ENCODE results near the gene DNAL4. TPM values are rescaled to one million over a fixed set of nuclear protein-coding genes. Genes with fewer than 3 reads are reported as not detected.

Gene DNAL4
- total RNA-seq, 1 experiment from 2014 or later = 18.3 TPM

- Mint-ChIP-seq H3K4me1 (ENCODE audit: insufficient read depth, unreplicated experiment) (peaks cover 4% of the 10 kb centered on the region), H3K27me3 (ENCODE audit: insufficient read depth, unreplicated experiment) (no peaks in the 10 kb centered on the region), H3K4me3 (ENCODE audit: unreplicated experiment) (no peak overlapping the region), H3K27ac (ENCODE audit: low read depth, unreplicated experiment) (no peak overlapping the region), H3K36me3 (ENCODE audit: insufficient read depth, unreplicated experiment) (no peaks in the 10 kb centered on the region), H3K9me3 (ENCODE audit: unreplicated experiment) (no peaks in the 10 kb centered on the region)
- ChIA-PET CTCF (no interaction called here), POLR2A (no interaction called here)
- intact Hi-C loops (cut with micrococcal nuclease) = no loop called here
- no TSS peak for BruUV-seq (replicated peaks)
- no peak for DNase-seq (ENCODE audit: unreplicated experiment)
- TF ChIP-seq CTCF (IDR thresholded peaks at IDR 0.05; ENCODE audit: unreplicated experiment) = no peak
Measured at GRCh38 chr22:38830026-38830844, 36.3 kb upstream of the DNAL4 start.

DNA sequence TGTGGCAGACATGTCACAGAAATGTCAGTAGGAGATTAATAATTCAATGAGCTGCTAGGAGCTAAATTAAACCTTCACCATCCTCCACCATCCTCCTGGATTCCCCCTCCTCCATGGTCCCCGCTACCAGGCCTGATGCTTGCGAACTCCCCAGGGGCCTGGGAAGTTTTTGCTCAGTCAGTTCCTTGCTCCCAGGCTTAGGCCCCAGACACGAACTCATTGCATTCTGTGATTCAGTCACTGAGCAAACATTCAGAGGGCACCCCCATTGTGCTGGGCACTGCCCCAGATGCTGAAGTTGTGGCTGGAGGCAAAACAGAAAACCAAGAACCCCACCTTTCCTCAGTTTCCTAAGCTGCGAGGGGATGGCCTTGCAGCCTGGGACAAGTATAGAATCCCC, 35.5 kb upstream of the DNAL4 start:
- POLR2A ChIA-PET = no interaction called here
- DNase-seq (ENCODE audit: unreplicated experiment) = no peak

DNA sequence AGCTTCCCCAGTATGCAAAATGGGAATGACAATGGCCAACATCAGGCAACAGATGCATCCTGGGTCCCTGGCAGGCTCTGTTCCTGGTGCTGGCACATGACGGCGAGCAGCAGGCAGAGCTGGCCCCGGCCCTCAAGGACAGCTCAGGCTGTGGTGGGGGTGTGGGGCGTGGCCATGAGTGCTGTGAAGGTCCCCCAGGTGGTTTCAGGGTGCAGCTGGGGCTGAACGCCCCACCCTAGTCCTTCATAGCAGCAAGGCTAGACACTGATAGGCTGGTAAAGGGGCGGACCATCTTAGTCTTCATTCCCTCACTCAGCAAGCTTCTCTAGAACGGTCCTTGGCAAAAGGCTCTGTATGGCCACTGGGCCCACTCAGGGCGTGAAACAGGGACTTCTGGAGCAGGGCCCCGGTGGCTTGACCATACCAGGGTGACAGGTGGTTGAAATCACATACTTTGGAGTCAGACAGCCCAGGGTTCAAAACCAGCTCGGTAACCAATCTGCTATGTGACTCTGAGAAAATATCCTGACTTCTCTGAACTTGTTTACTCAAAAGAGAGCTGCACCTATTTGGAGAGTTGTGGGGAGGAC, 34.8 kb upstream of the DNAL4 start:
- POLR2A ChIA-PET = no interaction called here
- Mint-ChIP-seq H3K27me3 (ENCODE audit: insufficient read depth, unreplicated experiment) (no peaks in the 10 kb centered on the region), H3K9me3 (ENCODE audit: unreplicated experiment) (no peaks in the 10 kb centered on the region), H3K27ac (ENCODE audit: low read depth, unreplicated experiment) (no peak overlapping the region), H3K4me3 (ENCODE audit: unreplicated experiment) (no peak overlapping the region), H3K36me3 (ENCODE audit: insufficient read depth, unreplicated experiment) (no peaks in the 10 kb centered on the region), H3K4me1 (ENCODE audit: insufficient read depth, unreplicated experiment) (no peaks in the 10 kb centered on the region)
- no TSS peak for BruUV-seq (replicated peaks)
- TF ChIP-seq CTCF (IDR thresholded peaks at IDR 0.05; ENCODE audit: unreplicated experiment) = no peak
- intact Hi-C loops (cut with micrococcal nuclease) = no loop called here
- CTCF ChIA-PET = interaction anchor here (0.6 to 1.1 kb wide), 3 partner anchors 41 to 62 kb away, joined by 3 to 4 read pairs (median 3); no protein-coding TSS in a partner anchor
- no peak for DNase-seq (ENCODE audit: unreplicated experiment)

More for the DNA sequence above, 35.5 kb upstream of the DNAL4 start:
- intact Hi-C loops (cut with micrococcal nuclease) = no loop called here
- Mint-ChIP-seq H3K36me3 (ENCODE audit: insufficient read depth, unreplicated experiment) (no peaks in the 10 kb centered on the region), H3K4me3 (ENCODE audit: unreplicated experiment) (no peak overlapping the region), H3K27me3 (ENCODE audit: insufficient read depth, unreplicated experiment) (no peaks in the 10 kb centered on the region), H3K27ac (ENCODE audit: low read depth, unreplicated experiment) (no peak overlapping the region), H3K9me3 (ENCODE audit: unreplicated experiment) (no peaks in the 10 kb centered on the region), H3K4me1 (ENCODE audit: insufficient read depth, unreplicated experiment) (peaks cover 4% of the 10 kb centered on the region)
- no TSS peak for BruUV-seq (replicated peaks)
- CTCF ChIA-PET = interaction anchor here (0.9 kb wide), 1 partner anchor 58 kb away, joined by 3 read pairs; no protein-coding TSS in a partner anchor
- no peak for TF ChIP-seq CTCF (IDR thresholded peaks at IDR 0.05; ENCODE audit: unreplicated experiment)

DNA sequence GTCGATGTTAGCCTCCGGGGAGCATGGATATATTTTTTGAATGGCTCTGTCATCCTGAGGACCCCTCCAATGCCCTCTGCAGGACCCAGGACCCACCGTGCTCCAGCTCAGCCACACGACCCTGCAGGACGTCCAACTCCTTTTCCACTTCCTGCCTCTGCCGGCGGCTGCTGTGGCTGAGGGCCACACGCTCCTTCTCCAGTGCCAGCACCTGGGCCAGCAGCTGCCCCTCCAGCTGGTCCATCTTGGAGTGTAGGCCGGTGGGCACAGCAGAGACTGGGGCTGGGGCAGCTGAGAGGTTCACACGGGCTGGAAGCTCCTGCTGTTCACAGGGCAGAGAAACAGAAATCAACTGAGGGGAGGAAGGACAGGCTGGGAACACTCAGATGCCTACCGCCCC, 34.2 kb upstream of the DNAL4 start:
- Mint-ChIP-seq H3K36me3 (ENCODE audit: insufficient read depth, unreplicated experiment) (no peaks in the 10 kb centered on the region), H3K9me3 (ENCODE audit: unreplicated experiment) (no peaks in the 10 kb centered on the region), H3K27ac (ENCODE audit: low read depth, unreplicated experiment) (no peak overlapping the region), H3K4me1 (ENCODE audit: insufficient read depth, unreplicated experiment) (no peaks in the 10 kb centered on the region), H3K4me3 (ENCODE audit: unreplicated experiment) (no peak overlapping the region), H3K27me3 (ENCODE audit: insufficient read depth, unreplicated experiment) (no peaks in the 10 kb centered on the region)
- ChIA-PET POLR2A (no interaction called here), CTCF (interaction anchor here (0.6 to 1.1 kb wide), 2 partner anchors 42 to 61 kb away, joined by 3 to 4 read pairs; no protein-coding TSS in a partner anchor)
- intact Hi-C loops (cut with micrococcal nuclease) = no loop called here
- no TSS peak for BruUV-seq (replicated peaks)
- no peak for DNase-seq (ENCODE audit: unreplicated experiment)
- no peak for TF ChIP-seq CTCF (IDR thresholded peaks at IDR 0.05; ENCODE audit: unreplicated experiment)
